Thyroid gland (tissue), 4 donors: ENCODE results near the gene TBC1D16. TPM values are rescaled to one million over a fixed set of nuclear protein-coding genes. Genes with fewer than 3 reads are reported as not detected.

Source experiments
- DNase-seq, 2 donors: peaks; one replicate each; pipeline ENCODE4 v3.0.0-alpha.2; 2019
- H3K27ac ChIP-seq, 3 donors: fragments of 200-600 bp; sonication (generic); 1 replicate in 2 of 3; 2 replicates in 1 of 3; pipeline ENCODE4 v1.5.1; 2016 to 2019; ENCODE audit warnings: mild to moderate bottlenecking in 1 of 3, moderate library complexity in 1 of 3
- H3K27me3 ChIP-seq: fragments of 200-600 bp; sonication (generic); one replicate; pipeline ENCODE4 v1.5.1; 2019
- H3K36me3 ChIP-seq, 2 donors: fragments of 200-600 bp; sonication (generic); one replicate each; pipeline ENCODE4 v1.5.1; 2016 to 2019
- H3K4me1 ChIP-seq, 2 donors: fragments of 200-600 bp; sonication (generic); one replicate each; pipeline ENCODE4 v1.5.1; 2017 to 2019
- H3K4me3 ChIP-seq, 3 donors: fragments of 200-600 bp; sonication (generic); replicated peaks in 1 of 3; 1 replicate in 2 of 3; 2 replicates in 1 of 3; pipeline ENCODE4 v1.5.1; 2016; ENCODE audit warnings: mild to moderate bottlenecking in 1 of 3
- H3K9me3 ChIP-seq: fragments of 200-600 bp; sonication (generic); one replicate; pipeline ENCODE4 v1.5.1; 2017
- POLR2A ChIP-seq, 2 donors: fragments of 450-650 bp; IDR thresholded peaks; one replicate each; pipeline ENCODE4 v1.6.1; 2017; ENCODE audit warnings: antibody characterized with exemption in 2 of 2, mild to moderate bottlenecking in 2 of 2, moderate library complexity in 1 of 2
- WGBS, 2 donors: methylation state at CpG; one replicate each; pipeline ENCODE4 v1.1.5; 2017; 5-methylcytosine and 5-hydroxymethylcytosine counted together
- intact Hi-C: fragments of 100-400 bp; cut with DNase I; formaldehyde crosslinking; loops from one replicate; pipeline ENCODE4 v1.15.1; 2023
- total RNA-seq, 4 donors: library from RNA; depleted of rRNA; stranded (reverse); fragments of >200 nt; gene quantifications; one replicate each; pipeline ENCODE4 v1.2.3, GENCODE V29; 2016
- TF ChIP-seq, protein P1 (sequence below), 6 experiments: fragments of 200-600 bp in 3 of 6; fragments of 450-650 bp in 3 of 6; sonication (generic) in 3 of 6; IDR thresholded peaks; one replicate each; pipeline ENCODE4 v1.5.1; 2016 to 2019; ENCODE audit warnings: antibody characterized with exemption in 6 of 6, mild to moderate bottlenecking in 2 of 6, inconsistent platforms in 1 of 6, moderate library complexity in 1 of 6

The TBC1D16 gene
- total RNA-seq, 4 donors from 2014 or later, result 25.4 to 32.2 (median 29.8) TPM

DNA sequence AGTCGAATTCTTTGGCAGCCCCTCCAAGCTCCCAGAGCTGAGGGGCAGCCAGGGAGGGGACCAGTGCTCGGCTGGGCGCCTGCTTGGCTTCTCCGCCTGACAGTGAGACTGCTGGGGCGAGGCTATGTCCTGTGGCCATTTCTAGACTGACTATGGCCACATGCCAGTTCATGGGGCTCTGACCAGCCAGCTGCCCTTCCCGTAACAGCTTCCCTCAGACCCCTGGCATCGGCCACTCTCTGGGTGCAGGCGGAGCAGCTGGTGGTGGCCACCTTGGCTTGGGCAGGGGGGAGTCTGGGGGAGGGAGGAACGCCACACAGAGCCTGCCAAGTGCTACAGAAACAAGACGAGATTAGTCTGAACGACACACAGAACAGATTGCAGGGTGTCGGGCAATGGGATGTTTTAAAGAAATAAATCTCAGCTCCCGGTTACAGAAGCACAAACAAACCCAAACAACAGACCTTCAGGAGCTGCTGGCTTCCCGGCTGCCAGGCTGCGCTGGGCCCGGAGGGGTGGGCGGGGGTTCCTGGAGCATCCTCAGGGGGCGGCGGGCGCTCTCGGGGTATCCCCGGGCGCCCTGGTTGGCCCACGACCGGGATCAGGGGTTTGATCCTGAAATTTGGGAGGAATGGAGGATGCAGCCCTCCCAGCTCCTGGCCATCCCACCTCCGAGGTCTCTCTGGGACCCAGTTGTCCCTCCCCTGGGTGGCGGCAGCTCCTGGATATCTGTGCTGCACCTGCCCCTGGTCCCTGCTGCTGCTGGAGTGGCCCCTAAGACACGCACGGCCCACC lies 34.5 kb downstream of the TBC1D16 start:
- H3K27ac ChIP-seq, result no peak overlapping the region
- no peak overlapping the region for H3K4me3 ChIP-seq
- no peak for DNase-seq
- TF ChIP-seq, protein P1, sequence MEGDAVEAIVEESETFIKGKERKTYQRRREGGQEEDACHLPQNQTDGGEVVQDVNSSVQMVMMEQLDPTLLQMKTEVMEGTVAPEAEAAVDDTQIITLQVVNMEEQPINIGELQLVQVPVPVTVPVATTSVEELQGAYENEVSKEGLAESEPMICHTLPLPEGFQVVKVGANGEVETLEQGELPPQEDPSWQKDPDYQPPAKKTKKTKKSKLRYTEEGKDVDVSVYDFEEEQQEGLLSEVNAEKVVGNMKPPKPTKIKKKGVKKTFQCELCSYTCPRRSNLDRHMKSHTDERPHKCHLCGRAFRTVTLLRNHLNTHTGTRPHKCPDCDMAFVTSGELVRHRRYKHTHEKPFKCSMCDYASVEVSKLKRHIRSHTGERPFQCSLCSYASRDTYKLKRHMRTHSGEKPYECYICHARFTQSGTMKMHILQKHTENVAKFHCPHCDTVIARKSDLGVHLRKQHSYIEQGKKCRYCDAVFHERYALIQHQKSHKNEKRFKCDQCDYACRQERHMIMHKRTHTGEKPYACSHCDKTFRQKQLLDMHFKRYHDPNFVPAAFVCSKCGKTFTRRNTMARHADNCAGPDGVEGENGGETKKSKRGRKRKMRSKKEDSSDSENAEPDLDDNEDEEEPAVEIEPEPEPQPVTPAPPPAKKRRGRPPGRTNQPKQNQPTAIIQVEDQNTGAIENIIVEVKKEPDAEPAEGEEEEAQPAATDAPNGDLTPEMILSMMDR (IDR thresholded peaks at IDR 0.05), result no peak
- no peak for TF ChIP-seq POLR2A (IDR thresholded peaks at IDR 0.05)
- H3K9me3 ChIP-seq, result no peaks in the 10 kb centered on the region
- no peaks in the 10 kb centered on the region for H3K27me3 ChIP-seq
- H3K36me3 ChIP-seq, result no peaks in the 10 kb centered on the region
- intact Hi-C loops, result no loop called here
- 95 to 96% methylated on average over 20 to 27 of the region's 29 CpGs for WGBS, 2 donors
- H3K4me1 ChIP-seq, result peaks cover 0 to 9% of the 10 kb centered on the region in 2 donors

DNA sequence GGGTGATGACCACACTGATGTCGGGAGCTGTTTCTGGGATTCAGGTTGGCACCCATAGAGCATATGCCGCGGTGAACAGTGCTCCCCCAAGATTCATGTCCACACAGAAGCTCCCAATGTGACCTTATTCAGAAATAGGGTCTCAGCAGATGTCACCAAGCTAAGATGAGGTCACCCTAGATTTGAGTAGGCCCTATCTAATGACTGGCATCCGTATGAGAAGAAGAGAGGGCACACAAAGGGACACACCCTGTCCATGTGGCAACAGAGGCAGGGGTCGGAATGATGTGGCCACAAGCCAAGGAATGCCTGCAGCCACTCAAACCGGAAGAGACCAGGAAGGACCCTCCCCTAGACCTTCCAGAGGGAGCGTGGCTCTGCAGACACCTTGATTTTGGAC lies 35.5 kb downstream of the TBC1D16 start:
- Histone ChIP-seq H3K9me3 (no peaks in the 10 kb centered on the region), H3K27ac (no peak overlapping the region), H3K4me3 (no peak overlapping the region), H3K4me1 (no peaks in the 10 kb centered on the region), H3K36me3 (no peaks in the 10 kb centered on the region), H3K27me3 (no peaks in the 10 kb centered on the region)
- 97 to 99% methylated on average over 7 of the region's 7 CpGs for WGBS, 2 donors
- DNase-seq, result no peak
- TF ChIP-seq, protein P1 (IDR thresholded peaks at IDR 0.05), result no peak
- no peak for TF ChIP-seq POLR2A (IDR thresholded peaks at IDR 0.05)
- intact Hi-C loops, result no loop called here

DNA sequence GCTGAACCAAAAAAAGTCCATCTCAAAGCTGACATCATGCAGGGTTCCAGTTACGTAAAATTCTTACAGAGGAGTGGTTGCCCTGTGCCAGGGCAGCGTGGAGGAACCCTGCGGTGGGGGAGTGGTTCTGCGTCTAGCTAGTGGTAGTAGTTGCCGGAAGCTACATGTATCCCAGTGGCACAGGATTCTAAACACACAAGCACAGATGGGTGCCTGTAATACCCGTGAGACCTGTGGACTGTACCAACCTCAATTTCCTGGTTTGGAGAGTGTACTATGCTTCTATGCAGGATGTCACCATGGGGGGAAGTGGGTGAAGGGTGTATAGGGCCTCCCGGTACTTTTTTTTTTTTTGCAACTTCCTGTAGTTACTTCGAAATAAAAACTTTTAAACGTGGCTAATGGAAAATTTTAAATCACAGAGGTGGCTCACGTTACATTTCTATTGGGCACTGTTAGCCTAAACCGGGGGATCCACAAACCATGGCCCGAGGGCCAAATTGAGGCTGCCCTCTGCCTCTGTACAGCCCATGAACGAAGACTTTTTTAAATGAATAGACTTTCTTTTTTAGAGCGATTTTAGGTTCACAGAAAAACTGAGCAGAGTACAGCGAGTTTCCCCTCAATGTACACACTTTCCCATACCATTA lies 38.5 kb downstream of the TBC1D16 start:
- Histone ChIP-seq H3K27ac (no peak overlapping the region), H3K4me1 (peaks cover under 1 to 15% of the 10 kb centered on the region in 2 donors), H3K4me3 (no peak overlapping the region), H3K27me3 (no peaks in the 10 kb centered on the region), H3K9me3 (no peaks in the 10 kb centered on the region), H3K36me3 (no peaks in the 10 kb centered on the region)
- intact Hi-C loops, result no loop called here
- TF ChIP-seq, protein P1 (IDR thresholded peaks at IDR 0.05), result no peak
- TF ChIP-seq POLR2A (IDR thresholded peaks at IDR 0.05), result no peak
- WGBS, 2 donors, result 77 to 81% methylated on average over 15 of the region's 15 CpGs
- no peak for DNase-seq

DNA sequence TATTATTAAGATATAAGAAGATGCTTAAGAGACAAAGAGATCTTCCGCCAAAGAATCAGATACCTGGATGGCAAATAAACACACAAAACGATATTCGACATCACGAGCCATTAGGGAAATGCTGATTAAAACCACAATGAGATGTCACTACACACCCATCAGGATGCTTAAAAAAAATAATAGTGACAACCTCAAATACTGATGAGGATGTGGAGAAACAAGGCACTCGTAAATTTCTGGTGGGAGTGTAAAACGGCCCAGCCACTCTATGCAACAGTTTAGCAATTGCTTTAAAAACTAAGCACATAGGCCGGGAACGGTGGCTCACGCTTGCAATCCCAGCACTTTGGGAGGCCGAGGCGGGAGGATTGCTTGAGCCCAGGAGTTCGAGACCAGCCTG lies 39.4 kb downstream of the TBC1D16 start:
- Histone ChIP-seq H3K4me3 (no peak overlapping the region), H3K36me3 (no peaks in the 10 kb centered on the region), H3K27ac (no peak overlapping the region), H3K27me3 (no peaks in the 10 kb centered on the region), H3K4me1 (peaks cover 5 to 23% of the 10 kb centered on the region in 2 donors), H3K9me3 (no peaks in the 10 kb centered on the region)
- no peak for TF ChIP-seq POLR2A (IDR thresholded peaks at IDR 0.05)
- TF ChIP-seq, protein P1 (IDR thresholded peaks at IDR 0.05), result no peak
- intact Hi-C loops, result no loop called here
- WGBS, 2 donors, result 90 to 92% methylated on average over 12 of the region's 12 CpGs
- DNase-seq, result no peak

DNA sequence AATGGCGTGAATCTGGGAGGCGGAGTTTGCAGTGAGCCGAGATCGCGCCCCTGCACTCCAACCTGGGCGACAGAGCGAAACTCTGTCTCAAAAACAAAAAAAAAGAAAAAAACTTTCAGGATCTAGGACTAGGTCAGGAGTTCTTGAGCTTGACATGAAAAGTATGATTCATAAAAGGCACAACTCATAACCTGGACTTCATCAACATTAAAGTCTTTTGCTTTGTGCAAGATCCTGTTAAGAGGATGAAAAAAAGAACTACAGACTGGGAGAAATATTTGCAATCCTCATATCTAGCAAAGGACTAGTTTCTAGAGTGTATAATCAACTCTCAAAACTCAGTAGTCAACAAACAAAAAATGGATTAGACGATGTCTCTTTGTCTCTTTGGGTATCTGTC lies 40.0 kb downstream of the TBC1D16 start:
- intact Hi-C loops, result no loop called here
- Histone ChIP-seq H3K4me1 (peaks cover 5 to 24% of the 10 kb centered on the region in 2 donors), H3K27me3 (no peaks in the 10 kb centered on the region), H3K27ac (no peak overlapping the region), H3K4me3 (no peak overlapping the region), H3K9me3 (no peaks in the 10 kb centered on the region), H3K36me3 (no peaks in the 10 kb centered on the region)
- DNase-seq, result no peak
- 97 to 98% methylated on average over 8 of the region's 8 CpGs for WGBS, 2 donors
- no peak for TF ChIP-seq POLR2A (IDR thresholded peaks at IDR 0.05)
- TF ChIP-seq, protein P1 (IDR thresholded peaks at IDR 0.05), result no peak
